Uterine smooth muscle cell (primary cell): ENCODE measurements around the gene DYNAP. TPM values are rescaled to one million over a fixed set of nuclear protein-coding genes. Genes with fewer than 3 reads are reported as not detected.

Source experiments
- total RNA-seq: library from RNA; depleted of rRNA; stranded (reverse); fragments of >200 nt; gene quantifications from 2 replicates; pipeline ENCODE4 v1.2.3, GENCODE V29; 2014

The DYNAP gene, protein sequence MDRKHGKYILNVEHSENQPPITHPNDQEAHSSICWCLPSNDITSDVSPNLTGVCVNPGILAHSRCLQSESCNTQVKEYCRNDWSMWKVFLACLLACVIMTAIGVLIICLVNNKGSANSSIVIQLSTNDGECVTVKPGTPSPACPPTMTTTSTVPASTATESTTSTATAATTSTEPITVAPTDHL
- total RNA-seq = not detected in 2 replicates

DNA sequence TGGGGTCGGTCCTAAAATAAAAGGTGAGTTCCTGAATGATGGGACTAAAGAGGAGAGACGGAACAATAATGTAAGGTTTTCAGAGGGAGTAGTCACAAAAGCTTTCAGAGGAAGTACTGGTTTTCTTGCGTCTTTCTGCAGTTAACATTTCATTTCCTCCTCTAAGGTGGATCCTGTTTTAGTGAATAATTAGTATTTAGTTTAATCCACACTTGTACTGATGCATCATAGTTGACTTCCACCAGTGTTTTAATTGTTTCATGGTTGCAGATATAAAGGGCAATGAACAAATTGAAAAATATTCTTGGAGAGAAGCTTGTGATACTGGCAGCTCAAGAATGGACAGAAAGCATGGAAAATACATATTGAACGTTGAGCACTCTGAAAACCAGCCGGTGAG is at the start of gene DYNAP:
Gene DYNAP (plus strand): TSS at position 301 of the 400 bp plus-strand sequence. CDS start 38 bp downstream, at position 339.

Other genes starting within 250 kb of the DYNAP start
- not detected in 2 replicates for gene STARD6, start 233.4 kb upstream of the DYNAP start, total RNA-seq
- gene C18orf54, start 233.3 kb upstream of the DYNAP start, total RNA-seq = 4.5 and 10.2 TPM in 2 replicates
- gene RAB27B, start 237.2 kb downstream of the DYNAP start, total RNA-seq = 18.3 and 22.2 TPM in 2 replicates